Measurements from ENCODE around the gene IP6K3. TPM values are rescaled to one million over a fixed set of nuclear protein-coding genes. Genes with fewer than 3 reads are reported as not detected.

IP6K3 gene
- polyA plus RNA-seq, 1 experiment = 0.75 TPM

- H3K27me3 ChIP-seq (ENCODE audit: control insufficient read depth, insufficient read depth, low read length) = no peaks in the 10 kb centered on the region
- CTCF ChIA-PET = interaction anchor here (0.5 to 5.6 kb wide), 10 partner anchors 8 to 783 kb away, joined by 3 to 36 read pairs (median 4); partner anchors contain the start of gene UQCC2
- no peak for DNase-seq (ENCODE audit: low read depth)
- no peak for TF ChIP-seq CTCF (IDR thresholded peaks at IDR 0.05; ENCODE audit: insufficient read depth, low read depth, low read length)
- H3K4me3 ChIP-seq (ENCODE audit: low read depth, low read length) = peak overlapping the region; percentile 58
- POLR2A ChIA-PET = interaction anchor here (0.5 kb wide), 1 partner anchor 44 kb away, joined by 3 read pairs; no protein-coding TSS in a partner anchor
- H3K36me3 ChIP-seq (ENCODE audit: control insufficient read depth, insufficient read depth, low read length) = peaks cover 16% of the 10 kb centered on the region
These were observed 40.7 kb upstream of the IP6K3 start for GRCh38 chr6:33787346-33787953.

GRCh38 chr6:33786736-33787135 lies 40.0 kb upstream of the IP6K3 start:
- CTCF ChIA-PET = interaction anchor here (1.0 to 5.6 kb wide), 3 partner anchors 7 to 41 kb away, joined by 4 to 36 read pairs (median 6); partner anchors contain the start of gene IP6K3
- no peak for DNase-seq (ENCODE audit: low read depth)
- Histone ChIP-seq H3K27me3 (ENCODE audit: control insufficient read depth, insufficient read depth, low read length) (no peaks in the 10 kb centered on the region), H3K4me3 (ENCODE audit: low read depth, low read length) (no peak overlapping the region), H3K36me3 (ENCODE audit: control insufficient read depth, insufficient read depth, low read length) (peaks cover 19% of the 10 kb centered on the region)
- TF ChIP-seq CTCF (IDR thresholded peaks at IDR 0.05; ENCODE audit: insufficient read depth, low read depth, low read length) = no peak
- POLR2A ChIA-PET = no interaction called here

- no peak overlapping the region for H3K4me3 ChIP-seq (ENCODE audit: low read depth, low read length)
- peak; percentile 83 for DNase-seq (ENCODE audit: low read depth)
- peaks cover 19% of the 10 kb centered on the region for H3K36me3 ChIP-seq (ENCODE audit: control insufficient read depth, insufficient read depth, low read length)
- POLR2A ChIA-PET = no interaction called here
- TF ChIP-seq CTCF (IDR thresholded peaks at IDR 0.05; ENCODE audit: insufficient read depth, low read depth, low read length) = no peak
- CTCF ChIA-PET = interaction anchor here (1.2 to 5.6 kb wide), 4 partner anchors 14 to 74 kb away, joined by 3 to 36 read pairs (median 4); partner anchors contain the start of genes IP6K3 and UQCC2
- H3K27me3 ChIP-seq (ENCODE audit: control insufficient read depth, insufficient read depth, low read length) = no peaks in the 10 kb centered on the region
These were observed 39.1 kb upstream of the IP6K3 start for GRCh38 chr6:33785778-33786177.

- TF ChIP-seq CTCF (IDR thresholded peaks at IDR 0.05; ENCODE audit: insufficient read depth, low read depth, low read length) = no peak
- DNase-seq (ENCODE audit: low read depth) = no peak
- H3K36me3 ChIP-seq (ENCODE audit: control insufficient read depth, insufficient read depth, low read length) = peaks cover 28% of the 10 kb centered on the region
- H3K4me3 ChIP-seq (ENCODE audit: low read depth, low read length) = no peak overlapping the region
- ChIA-PET CTCF (interaction anchor here (0.6 to 5.6 kb wide), 4 partner anchors 13 to 243 kb away, joined by 3 to 36 read pairs (median 3); partner anchors contain the start of gene UQCC2), POLR2A (interaction anchor here (0.7 kb wide), 1 partner anchor 867 kb away, joined by 3 read pairs; no protein-coding TSS in a partner anchor)
- H3K27me3 ChIP-seq (ENCODE audit: control insufficient read depth, insufficient read depth, low read length) = no peaks in the 10 kb centered on the region
These were observed 38.1 kb upstream of the IP6K3 start for GRCh38 chr6:33784787-33785186.

- H3K36me3 ChIP-seq (ENCODE audit: control insufficient read depth, insufficient read depth, low read length) = peaks cover 35% of the 10 kb centered on the region
- ChIA-PET POLR2A (no interaction called here), CTCF (interaction anchor here (0.6 to 5.6 kb wide), 2 partner anchors 12 to 243 kb away, joined by 3 to 36 read pairs; no protein-coding TSS in a partner anchor)
- H3K27me3 ChIP-seq (ENCODE audit: control insufficient read depth, insufficient read depth, low read length) = no peaks in the 10 kb centered on the region
- H3K4me3 ChIP-seq (ENCODE audit: low read depth, low read length) = no peak overlapping the region
- no peak for DNase-seq (ENCODE audit: low read depth)
- TF ChIP-seq CTCF (IDR thresholded peaks at IDR 0.05; ENCODE audit: insufficient read depth, low read depth, low read length) = no peak
These were observed 37.2 kb upstream of the IP6K3 start for GRCh38 chr6:33783781-33784520.

Measured in BJ (cell line).